HG03280 (cell line): ENCODE results near the gene RPTOR.
"Not testable (repeated sequence)": the region's sequence is repeated elsewhere in the genome, so short reads cannot be mapped to it uniquely, and the experiment has no call there.

ENCODE experiments used
- ATAC-seq: cut with Tn5 transposase; IDR thresholded peaks from one replicate; pipeline ENCODE4 v1.9.1; 2021; ENCODE audit warnings: mild to moderate bottlenecking, moderate library complexity; ENCODE audit not compliant: unreplicated experiment

Gene RPTOR

GRCh38 chr17:80738987-80739730 lies 194.5 kb downstream of the RPTOR start:
- ATAC-seq: no peak

- no peak for ATAC-seq
Observed at GRCh38 chr17:80740141-80740540, 195.5 kb downstream of the RPTOR start.

- no peak for ATAC-seq
Observed at GRCh38 chr17:80742091-80742490, 197.5 kb downstream of the RPTOR start.

GRCh38 chr17:80742581-80743180 lies 198.0 kb downstream of the RPTOR start:
- ATAC-seq: no peak

- no peak for ATAC-seq
Observed at GRCh38 chr17:80743181-80743771, 198.6 kb downstream of the RPTOR start.

GRCh38 chr17:80743973-80744372 lies 199.3 kb downstream of the RPTOR start:
- not testable (repeated sequence) for ATAC-seq

GRCh38 chr17:80744725-80745124 lies 200.1 kb downstream of the RPTOR start:
- ATAC-seq: not testable (repeated sequence)

GRCh38 chr17:80745183-80745582 lies 200.5 kb downstream of the RPTOR start:
- no peak for ATAC-seq

GRCh38 chr17:80746262-80746935 lies 201.8 kb downstream of the RPTOR start:
- ATAC-seq: no peak

GRCh38 chr17:80747469-80747868 lies 202.8 kb downstream of the RPTOR start:
- ATAC-seq: no peak

GRCh38 chr17:80749611-80750010 lies 205.0 kb downstream of the RPTOR start:
- ATAC-seq: no peak

GRCh38 chr17:80750263-80750662 lies 205.6 kb downstream of the RPTOR start:
- ATAC-seq: no peak

- no peak for ATAC-seq
Observed at GRCh38 chr17:80751070-80751945, 206.7 kb downstream of the RPTOR start.

- ATAC-seq: no peak
Observed at GRCh38 chr17:80751946-80752581, 207.4 kb downstream of the RPTOR start.

GRCh38 chr17:80753685-80754345 lies 209.2 kb downstream of the RPTOR start:
- no peak for ATAC-seq

GRCh38 chr17:80754846-80755245 lies 210.2 kb downstream of the RPTOR start:
- ATAC-seq: no peak

GRCh38 chr17:80755650-80756405 lies 211.2 kb downstream of the RPTOR start:
- ATAC-seq: no peak

GRCh38 chr17:80758481-80759376 lies 214.1 kb downstream of the RPTOR start:
- no peak for ATAC-seq
